A673 (cell line): ENCODE data around the gene FKBP5. TPM values are rescaled to one million over a fixed set of nuclear protein-coding genes. Genes with fewer than 3 reads are reported as not detected.

Experiments used
- BruUV-seq: library from RNA; stranded (reverse); fragments of 400-500 nt; replicated peaks from 2 replicates; lab custom pipeline; 2021; lab: Mats Ljungman, UMichigan
- CTCF ChIA-PET: fragments of 300-600 bp; sonication (Branson Sonifier 250); formaldehyde crosslinking; loops from one replicate; lab custom pipeline; 2022; ENCODE audit warnings: antibody characterized with exemption; lab: Charles Lee
- POLR2A ChIA-PET: fragments of 300-600 bp; sonication (Branson Sonifier 250); formaldehyde crosslinking; loops from one replicate; lab custom pipeline; 2022; ENCODE audit warnings: antibody characterized with exemption; ENCODE audit not compliant: low non-redundant PET; lab: Charles Lee
- DNase-seq: peaks from one replicate; pipeline ENCODE4 v3.0.0-alpha.2; 2015; ENCODE audit warnings: low spot score
- H3K27ac ChIP-seq: fragments of 200-600 bp; sonication (generic); 2 replicates; pipeline ENCODE4 v1.5.1; 2016; ENCODE audit warnings: mixed run types, low read depth, mild to moderate bottlenecking, mixed read lengths, antibody characterized with exemption, low read length; ENCODE audit not compliant: poor library complexity, severe bottlenecking
- H3K27me3 ChIP-seq: fragments of 200-600 bp; sonication (generic); replicated peaks from 2 replicates; pipeline ENCODE4 v1.6.1; 2017; ENCODE audit warnings: mixed run types, low read depth, mild to moderate bottlenecking, mixed read lengths, antibody characterized with exemption, low read length; ENCODE audit not compliant: insufficient read depth, poor library complexity
- H3K36me3 ChIP-seq: fragments of 200-600 bp; sonication (generic); 2 replicates; pipeline ENCODE4 v1.6.1; 2016; ENCODE audit warnings: mixed run types, mild to moderate bottlenecking, mixed read lengths, antibody characterized with exemption, low read length; ENCODE audit not compliant: insufficient read depth, poor library complexity, severe bottlenecking
- H3K4me1 ChIP-seq: fragments of 200-600 bp; sonication (generic); 2 replicates; pipeline ENCODE4 v1.6.1; 2017; ENCODE audit warnings: mixed run types, mild to moderate bottlenecking, mixed read lengths, antibody characterized with exemption, low read length; ENCODE audit not compliant: insufficient read depth, poor library complexity, severe bottlenecking
- H3K4me3 ChIP-seq: fragments of 200-600 bp; sonication (generic); 2 replicates; pipeline ENCODE4 v1.5.1; 2016; ENCODE audit warnings: low read depth, mixed run types, mild to moderate bottlenecking, mixed read lengths, low read length; ENCODE audit not compliant: poor library complexity, severe bottlenecking
- H3K9me3 ChIP-seq: fragments of 200-600 bp; sonication (generic); 2 replicates; pipeline ENCODE4 v1.6.1; 2016; ENCODE audit warnings: mixed run types, low read depth, mild to moderate bottlenecking, mixed read lengths, antibody characterized with exemption, low read length; ENCODE audit not compliant: poor library complexity, severe bottlenecking
- EZH2 ChIP-seq: fragments of 200-600 bp; sonication (generic); IDR thresholded peaks from 2 replicates; pipeline ENCODE4 v1.6.1; 2017; ENCODE audit warnings: borderline replicate concordance, low read depth, mild to moderate bottlenecking, mixed read lengths, antibody characterized with exemption, low read length; ENCODE audit not compliant: poor library complexity, severe bottlenecking
- intact Hi-C: fragments of 100-400 bp; cut with micrococcal nuclease; formaldehyde crosslinking; loops from one replicate; pipeline ENCODE4 v1.10.0; 2022; ENCODE audit not compliant: unreplicated experiment
- total RNA-seq: library from RNA; stranded (reverse); gene quantifications from 2 replicates; pipeline ENCODE4 v1.2.3, GENCODE V29; 2021
- TF ChIP-seq, protein P1 (sequence below): fragments of 300-800, 200-600 bp; sonication (generic); conservative IDR thresholded peaks from 2 replicates; pipeline ENCODE4 v1.5.1; 2017; ENCODE audit warnings: low read depth, mild to moderate bottlenecking, antibody characterized with exemption, low read length, moderate library complexity, mixed read lengths

The FKBP5 gene
- total RNA-seq, 1 experiment from 2014 or later, result 20.4 TPM

DNA sequence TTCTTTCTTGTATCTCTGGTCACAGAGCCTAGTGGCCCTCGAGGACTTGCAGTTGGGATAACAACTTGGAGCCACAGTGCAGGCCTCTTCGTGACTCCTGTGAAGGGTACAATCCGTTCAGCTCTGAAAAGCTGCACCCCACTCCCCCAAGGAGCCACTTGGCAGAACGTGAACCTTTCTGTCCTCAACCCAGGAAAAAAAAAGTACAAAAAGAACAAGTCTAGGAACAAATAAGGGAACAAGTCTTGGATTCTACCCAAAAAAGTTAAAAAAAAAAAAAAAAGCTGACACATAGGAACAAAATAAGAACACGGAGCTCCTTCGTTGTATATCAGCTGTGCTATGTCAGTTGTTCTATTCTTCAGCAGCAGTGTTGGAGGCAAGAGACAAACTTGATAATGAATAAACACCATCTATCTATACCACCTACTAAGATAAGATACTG, 98.1 kb downstream of the FKBP5 start:
- POLR2A ChIA-PET, result no interaction called here
- no TSS peak for BruUV-seq
- Histone ChIP-seq H3K4me1 (no peaks in the 10 kb centered on the region), H3K9me3 (no peaks in the 10 kb centered on the region), H3K36me3 (no peaks in the 10 kb centered on the region), H3K4me3 (no peak overlapping the region), H3K27me3 (no peaks in the 10 kb centered on the region), H3K27ac (no peak overlapping the region)
- no peak for TF ChIP-seq EZH2
- no peak for DNase-seq
- CTCF ChIA-PET, result interaction anchor here (0.6 kb wide), 2 partner anchors 31 to 165 kb away, joined by 3 to 5 read pairs; no protein-coding TSS in a partner anchor
- intact Hi-C loops, result no loop called here

- H3K27ac ChIP-seq, result no peak overlapping the region
- no peaks in the 10 kb centered on the region for H3K27me3 ChIP-seq
- no peaks in the 10 kb centered on the region for H3K9me3 ChIP-seq
- H3K4me3 ChIP-seq, result no peak overlapping the region
- no peaks in the 10 kb centered on the region for H3K4me1 ChIP-seq
- intact Hi-C loops, result loop anchor here (10.0 kb wide), 1 partner anchor 65 kb away; no protein-coding TSS in a partner anchor
- TF ChIP-seq, protein P1, sequence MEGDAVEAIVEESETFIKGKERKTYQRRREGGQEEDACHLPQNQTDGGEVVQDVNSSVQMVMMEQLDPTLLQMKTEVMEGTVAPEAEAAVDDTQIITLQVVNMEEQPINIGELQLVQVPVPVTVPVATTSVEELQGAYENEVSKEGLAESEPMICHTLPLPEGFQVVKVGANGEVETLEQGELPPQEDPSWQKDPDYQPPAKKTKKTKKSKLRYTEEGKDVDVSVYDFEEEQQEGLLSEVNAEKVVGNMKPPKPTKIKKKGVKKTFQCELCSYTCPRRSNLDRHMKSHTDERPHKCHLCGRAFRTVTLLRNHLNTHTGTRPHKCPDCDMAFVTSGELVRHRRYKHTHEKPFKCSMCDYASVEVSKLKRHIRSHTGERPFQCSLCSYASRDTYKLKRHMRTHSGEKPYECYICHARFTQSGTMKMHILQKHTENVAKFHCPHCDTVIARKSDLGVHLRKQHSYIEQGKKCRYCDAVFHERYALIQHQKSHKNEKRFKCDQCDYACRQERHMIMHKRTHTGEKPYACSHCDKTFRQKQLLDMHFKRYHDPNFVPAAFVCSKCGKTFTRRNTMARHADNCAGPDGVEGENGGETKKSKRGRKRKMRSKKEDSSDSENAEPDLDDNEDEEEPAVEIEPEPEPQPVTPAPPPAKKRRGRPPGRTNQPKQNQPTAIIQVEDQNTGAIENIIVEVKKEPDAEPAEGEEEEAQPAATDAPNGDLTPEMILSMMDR, result no peak
- TF ChIP-seq EZH2, result no peak
- H3K36me3 ChIP-seq, result no peaks in the 10 kb centered on the region
- BruUV-seq, result no TSS peak
- DNase-seq, result no peak
- ChIA-PET CTCF (no interaction called here), POLR2A (no interaction called here)
Measured at GRCh38 chr6:35589904-35590303, 98.8 kb downstream of the FKBP5 start.

DNA sequence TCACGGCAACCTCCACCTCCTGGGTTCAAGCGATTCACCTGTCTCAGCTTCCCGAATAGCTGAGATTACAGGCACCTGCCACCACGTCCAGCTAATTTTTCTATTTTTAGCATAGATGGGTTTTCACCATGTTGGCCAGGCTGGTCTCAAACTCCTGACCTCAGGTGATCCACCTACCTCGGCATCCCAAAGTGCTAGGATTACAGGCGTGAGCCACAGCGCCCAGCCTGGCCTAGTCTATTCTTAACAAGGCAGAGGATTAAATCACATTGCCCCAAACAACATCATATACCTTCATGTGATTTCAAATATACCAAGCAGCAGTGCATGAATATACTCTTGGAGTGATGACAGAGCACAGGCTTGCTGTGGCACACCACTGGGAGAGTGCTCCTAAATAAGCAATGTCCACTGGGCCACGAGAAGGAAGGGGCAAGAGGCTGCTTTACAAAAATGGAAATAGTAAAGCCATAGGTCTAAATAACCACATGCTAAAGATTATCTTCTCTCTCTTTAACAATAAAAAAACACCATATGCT, 99.4 kb downstream of the FKBP5 start:
- no peaks in the 10 kb centered on the region for H3K9me3 ChIP-seq
- H3K36me3 ChIP-seq, result no peaks in the 10 kb centered on the region
- no TSS peak for BruUV-seq
- intact Hi-C loops, result loop anchor here (10.0 kb wide), 1 partner anchor 64 kb away; no protein-coding TSS in a partner anchor
- DNase-seq, result no peak
- CTCF ChIA-PET, result no interaction called here
- H3K27ac ChIP-seq, result no peak overlapping the region
- TF ChIP-seq, protein P1, result no peak
- TF ChIP-seq EZH2, result no peak
- POLR2A ChIA-PET, result no interaction called here
- no peaks in the 10 kb centered on the region for H3K27me3 ChIP-seq
- no peaks in the 10 kb centered on the region for H3K4me1 ChIP-seq
- no peak overlapping the region for H3K4me3 ChIP-seq

- Histone ChIP-seq H3K4me3 (no peak overlapping the region), H3K27ac (no peak overlapping the region), H3K4me1 (no peaks in the 10 kb centered on the region), H3K9me3 (no peaks in the 10 kb centered on the region), H3K27me3 (no peaks in the 10 kb centered on the region), H3K36me3 (no peaks in the 10 kb centered on the region)
- BruUV-seq, result no TSS peak
- CTCF ChIA-PET, result interaction anchor here (1.6 kb wide), 1 partner anchor 149 kb away, joined by 10 read pairs; the partner anchor contains the start of gene ARMC12
- TF ChIP-seq, protein P1, result no peak
- no peak for TF ChIP-seq EZH2
- POLR2A ChIA-PET, result no interaction called here
- DNase-seq, result no peak
- intact Hi-C loops, result loop anchor here (10.0 kb wide), 1 partner anchor 62 kb away; no protein-coding TSS in a partner anchor
Measured at GRCh38 chr6:35587167-35587566, 101.5 kb downstream of the FKBP5 start.
